H1 (cell line): Measurements from ENCODE around the gene MLC1.

Experiments
- CHD1 ChIP-seq: IDR thresholded peaks from 2 replicates; pipeline ENCODE4 v1.6.1; 2012; ENCODE audit warnings: low read depth, low read length, improper control_type of control experiment
- CTCF ChIP-seq, 3 experiments: IDR thresholded peaks; 1 replicate in 2 of 3; 2 replicates in 1 of 3; pipeline versions ENCODE4 v1.5.1 to v1.6.1; 2011; ENCODE audit warnings: low read length in 3 of 3, mild to moderate bottlenecking in 3 of 3, inconsistent platforms in 2 of 3, low read depth in 1 of 3, moderate library complexity in 1 of 3; ENCODE audit not compliant: insufficient read depth in 1 of 3; ENCODE audit errors: control extremely low read depth in 1 of 3
- EP300 ChIP-seq, 2 experiments: IDR thresholded peaks; 1 replicate in 1 of 2; 2 replicates in 1 of 2; pipeline ENCODE4 v1.6.1; 2011 to 2012; ENCODE audit warnings: low read depth in 2 of 2, low read length in 2 of 2, mild to moderate bottlenecking in 2 of 2, borderline replicate concordance in 1 of 2, inconsistent platforms in 1 of 2, moderate library complexity in 1 of 2
- EZH2 ChIP-seq: fragments of 200-600 bp; sonication (generic); IDR thresholded peaks from 2 replicates; pipeline ENCODE4 v1.7.1; 2012; ENCODE audit warnings: low read depth, mild to moderate bottlenecking, moderate library complexity, low read length, inconsistent platforms; ENCODE audit not compliant: severe bottlenecking
- HDAC2 ChIP-seq, 2 experiments: fragments of 300-600 bp in 1 of 2; sonication (generic) in 1 of 2; IDR thresholded peaks; 2 replicates each; pipeline ENCODE4 v1.6.1; 2011 to 2012; ENCODE audit warnings: low read depth in 2 of 2, low read length in 2 of 2, mild to moderate bottlenecking in 2 of 2, moderate library complexity in 2 of 2, borderline replicate concordance in 1 of 2, inconsistent platforms in 1 of 2
- NANOG ChIP-seq: IDR thresholded peaks from 2 replicates; pipeline ENCODE4 v1.6.1; 2011; ENCODE audit warnings: low read length, low read depth, mild to moderate bottlenecking, inconsistent platforms; ENCODE audit not compliant: insufficient read depth, poor library complexity, severe bottlenecking
- POLR2A ChIP-seq, 2 experiments: IDR thresholded peaks; 1 replicate in 1 of 2; 2 replicates in 1 of 2; pipeline ENCODE4 v1.6.1; 2011; ENCODE audit warnings: low read depth in 2 of 2, low read length in 2 of 2, mild to moderate bottlenecking in 2 of 2; ENCODE audit errors: control extremely low read depth in 1 of 2
- POLR2AphosphoS5 ChIP-seq: IDR thresholded peaks from 2 replicates; pipeline ENCODE4 v1.6.1; 2011; ENCODE audit warnings: low read depth, low read length
- SRF ChIP-seq: IDR thresholded peaks from 2 replicates; pipeline ENCODE4 v1.6.1; 2011; ENCODE audit warnings: mild to moderate bottlenecking, low read depth, low read length, moderate library complexity
- TAF7 ChIP-seq: optimal IDR thresholded peaks from 2 replicates; pipeline ENCODE3; 2011; ENCODE audit warnings: low read depth, mild to moderate bottlenecking, inconsistent platforms, low read length, moderate library complexity, borderline replicate concordance
- TBP ChIP-seq: IDR thresholded peaks from 2 replicates; pipeline ENCODE4 v1.6.1; 2011; ENCODE audit warnings: low read depth, low read length, improper control_type of control experiment
- YY1 ChIP-seq: IDR thresholded peaks from 2 replicates; pipeline ENCODE4 v1.6.1; 2011; ENCODE audit warnings: low read depth, mild to moderate bottlenecking, low read length

GRCh38 chr22:50067244-50067643, 18.0 kb downstream of the MLC1 start:
- TF ChIP-seq TAF7 (no peak), EZH2 (no peak), CTCF (IDR thresholded peaks at IDR 0.05; ENCODE audit: control extremely low read depth in 1 of 3, insufficient read depth in 1 of 3, low read depth in 1 of 3, low read length in 3 of 3) (no peak), CHD1 (no peak), EP300 (IDR thresholded peaks at IDR 0.05; ENCODE audit: borderline replicate concordance in 1 of 2, low read depth in 2 of 2, low read length in 2 of 2) (no peak), POLR2A (IDR thresholded peaks at IDR 0.05; ENCODE audit: control extremely low read depth in 1 of 2, low read depth in 2 of 2, low read length in 2 of 2) (no peak), HDAC2 (IDR thresholded peaks at IDR 0.05; ENCODE audit: borderline replicate concordance in 1 of 2, low read depth in 2 of 2, low read length in 2 of 2) (no peak), TBP (no peak), YY1 (no peak), NANOG (no peak), POLR2AphosphoS5 (no peak), SRF (no peak)
